PFSK-1 (cell line): Measurements from ENCODE around the gene HSDL2.

Source experiments
- SIN3A ChIP-seq: IDR thresholded peaks from 2 replicates; pipeline ENCODE4 v1.6.1; 2012; ENCODE audit warnings: mild to moderate bottlenecking, low read length, moderate library complexity, borderline replicate concordance; ENCODE audit not compliant: insufficient read depth
- TF ChIP-seq, protein P1 (sequence below), 2 experiments: IDR thresholded peaks; 2 replicates each; pipeline versions ENCODE4 v1.6.1 to v1.8.0; 2011 to 2012; ENCODE audit warnings: low read depth in 2 of 2, low read length in 2 of 2, control low read depth in 1 of 2, inconsistent platforms in 1 of 2, mild to moderate bottlenecking in 1 of 2, moderate library complexity in 1 of 2; ENCODE audit not compliant: insufficient read depth in 1 of 2

- TF ChIP-seq, protein P1, sequence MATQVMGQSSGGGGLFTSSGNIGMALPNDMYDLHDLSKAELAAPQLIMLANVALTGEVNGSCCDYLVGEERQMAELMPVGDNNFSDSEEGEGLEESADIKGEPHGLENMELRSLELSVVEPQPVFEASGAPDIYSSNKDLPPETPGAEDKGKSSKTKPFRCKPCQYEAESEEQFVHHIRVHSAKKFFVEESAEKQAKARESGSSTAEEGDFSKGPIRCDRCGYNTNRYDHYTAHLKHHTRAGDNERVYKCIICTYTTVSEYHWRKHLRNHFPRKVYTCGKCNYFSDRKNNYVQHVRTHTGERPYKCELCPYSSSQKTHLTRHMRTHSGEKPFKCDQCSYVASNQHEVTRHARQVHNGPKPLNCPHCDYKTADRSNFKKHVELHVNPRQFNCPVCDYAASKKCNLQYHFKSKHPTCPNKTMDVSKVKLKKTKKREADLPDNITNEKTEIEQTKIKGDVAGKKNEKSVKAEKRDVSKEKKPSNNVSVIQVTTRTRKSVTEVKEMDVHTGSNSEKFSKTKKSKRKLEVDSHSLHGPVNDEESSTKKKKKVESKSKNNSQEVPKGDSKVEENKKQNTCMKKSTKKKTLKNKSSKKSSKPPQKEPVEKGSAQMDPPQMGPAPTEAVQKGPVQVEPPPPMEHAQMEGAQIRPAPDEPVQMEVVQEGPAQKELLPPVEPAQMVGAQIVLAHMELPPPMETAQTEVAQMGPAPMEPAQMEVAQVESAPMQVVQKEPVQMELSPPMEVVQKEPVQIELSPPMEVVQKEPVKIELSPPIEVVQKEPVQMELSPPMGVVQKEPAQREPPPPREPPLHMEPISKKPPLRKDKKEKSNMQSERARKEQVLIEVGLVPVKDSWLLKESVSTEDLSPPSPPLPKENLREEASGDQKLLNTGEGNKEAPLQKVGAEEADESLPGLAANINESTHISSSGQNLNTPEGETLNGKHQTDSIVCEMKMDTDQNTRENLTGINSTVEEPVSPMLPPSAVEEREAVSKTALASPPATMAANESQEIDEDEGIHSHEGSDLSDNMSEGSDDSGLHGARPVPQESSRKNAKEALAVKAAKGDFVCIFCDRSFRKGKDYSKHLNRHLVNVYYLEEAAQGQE (IDR thresholded peaks at IDR 0.05; ENCODE audit: insufficient read depth in 1 of 2, low read depth in 2 of 2, low read length in 2 of 2): no peak
- no peak for TF ChIP-seq SIN3A
Measured at GRCh38 chr9:112520069-112520468, 140.2 kb downstream of the HSDL2 start.
